H9 (cell line): ENCODE data around the gene DDX21. TPM values are rescaled to one million over a fixed set of nuclear protein-coding genes. Genes with fewer than 3 reads are reported as not detected.

Experiments
- DNase-seq: peaks from one replicate; pipeline ENCODE4 v3.0.0-alpha.2; 2017
- H2AFZ ChIP-seq: one replicate; pipeline ENCODE4 v1.6.1; 2013; ENCODE audit warnings: mild to moderate bottlenecking, low read length, control low read depth, moderate library complexity
- H2AK5ac ChIP-seq: 2 replicates; pipeline ENCODE4 v1.6.1; 2013; ENCODE audit warnings: low read length, control low read depth, mixed read lengths; ENCODE audit not compliant: insufficient read length
- H2BK120ac ChIP-seq: one replicate; pipeline ENCODE4 v1.6.1; 2013; ENCODE audit warnings: low read depth, mild to moderate bottlenecking, low read length, control low read depth, inconsistent platforms; ENCODE audit not compliant: poor library complexity, severe bottlenecking
- H2BK12ac ChIP-seq: 2 replicates; pipeline ENCODE4 v1.6.1; 2013; ENCODE audit warnings: low read length, control low read depth, mixed read lengths, low read depth; ENCODE audit not compliant: insufficient read length
- H2BK15ac ChIP-seq: 2 replicates; pipeline ENCODE4 v1.6.1; 2013; ENCODE audit warnings: low read depth, low read length, control low read depth
- H2BK20ac ChIP-seq: one replicate; pipeline ENCODE4 v1.6.1; 2013; ENCODE audit warnings: low read depth, mild to moderate bottlenecking, low read length, control low read depth, inconsistent platforms; ENCODE audit not compliant: poor library complexity, severe bottlenecking
- H2BK5ac ChIP-seq: 2 replicates; pipeline ENCODE4 v1.6.1; 2013; ENCODE audit warnings: low read length, control low read depth, mixed read lengths; ENCODE audit not compliant: insufficient read length
- H3K14ac ChIP-seq: 2 replicates; pipeline ENCODE4 v1.6.1; 2013; ENCODE audit warnings: low read length, control low read depth; ENCODE audit not compliant: insufficient read depth
- H3K18ac ChIP-seq: 2 replicates; pipeline ENCODE4 v1.6.1; 2013; ENCODE audit warnings: low read depth, mild to moderate bottlenecking, mixed read lengths, low read length, control low read depth; ENCODE audit not compliant: insufficient read length
- H3K23ac ChIP-seq: 2 replicates; pipeline ENCODE4 v1.6.1; 2013; ENCODE audit warnings: low read length, control low read depth, mixed read lengths, low read depth; ENCODE audit not compliant: insufficient read length
- H3K23me2 ChIP-seq: 2 replicates; pipeline ENCODE4 v1.6.1; 2013; ENCODE audit warnings: low read depth, mild to moderate bottlenecking, mixed read lengths, low read length, control low read depth; ENCODE audit not compliant: insufficient read length, poor library complexity, severe bottlenecking
- H3K27ac ChIP-seq: 2 replicates; pipeline ENCODE4 v1.5.1; 2013; ENCODE audit warnings: low read length, control low read depth, mixed read lengths, low read depth; ENCODE audit not compliant: insufficient read length
- H3K27me3 ChIP-seq: 2 replicates; pipeline ENCODE4 v1.6.1; 2013; ENCODE audit warnings: low read length, control low read depth, inconsistent platforms; ENCODE audit not compliant: insufficient read depth
- H3K4ac ChIP-seq: 2 replicates; pipeline ENCODE4 v1.6.1; 2013; ENCODE audit warnings: low read depth, mild to moderate bottlenecking, control low read depth, inconsistent platforms, low read length, moderate library complexity
- H3K4me1 ChIP-seq: 2 replicates; pipeline ENCODE4 v1.6.1; 2013; ENCODE audit warnings: low read length, control low read depth, inconsistent platforms; ENCODE audit not compliant: insufficient read depth
- H3K4me2 ChIP-seq: 2 replicates; pipeline ENCODE4 v1.6.1; 2013; ENCODE audit warnings: low read length, control low read depth, mixed read lengths; ENCODE audit not compliant: insufficient read length, insufficient read depth
- H3K56ac ChIP-seq: 2 replicates; pipeline ENCODE4 v1.6.1; 2013; ENCODE audit warnings: low read depth, mild to moderate bottlenecking, mixed read lengths, low read length, control low read depth; ENCODE audit not compliant: insufficient read length
- H3K79me1 ChIP-seq: 2 replicates; pipeline ENCODE4 v1.6.1; 2013; ENCODE audit warnings: low read depth, mild to moderate bottlenecking, moderate library complexity, low read length, control low read depth, inconsistent platforms; ENCODE audit not compliant: insufficient read depth, poor library complexity, severe bottlenecking
- H3K79me2 ChIP-seq: 2 replicates; pipeline ENCODE4 v1.6.1; 2013; ENCODE audit warnings: low read length, control low read depth, inconsistent platforms; ENCODE audit not compliant: insufficient read depth
- H3K9ac ChIP-seq: 2 replicates; pipeline ENCODE4 v1.6.1; 2013; ENCODE audit warnings: low read length, control low read depth, mixed read lengths; ENCODE audit not compliant: insufficient read length; ENCODE audit errors: extremely low read depth
- H3K9me3 ChIP-seq: one replicate; pipeline ENCODE4 v1.6.1; 2013; ENCODE audit warnings: low read depth, low read length, inconsistent platforms; ENCODE audit not compliant: control insufficient read depth
- H3T11ph ChIP-seq: one replicate; pipeline ENCODE4 v1.6.1; 2013; ENCODE audit warnings: mild to moderate bottlenecking, low read length, control low read depth, inconsistent platforms
- H4K20me1 ChIP-seq: one replicate; pipeline ENCODE4 v1.6.1; 2013; ENCODE audit not compliant: control insufficient read depth, insufficient read length, insufficient read depth
- H4K5ac ChIP-seq: 2 replicates; pipeline ENCODE4 v1.6.1; 2013; ENCODE audit warnings: low read depth, mild to moderate bottlenecking, mixed read lengths, low read length, control low read depth; ENCODE audit not compliant: insufficient read length
- H4K8ac ChIP-seq: replicated peaks from 2 replicates; pipeline ENCODE4 v1.6.1; 2013; ENCODE audit warnings: low read length, control low read depth, mixed read lengths, low read depth; ENCODE audit not compliant: insufficient read length
- H4K91ac ChIP-seq: 2 replicates; pipeline ENCODE4 v1.6.1; 2013; ENCODE audit warnings: low read depth, mild to moderate bottlenecking, moderate library complexity, mixed read lengths, low read length, control low read depth; ENCODE audit not compliant: insufficient read length
- H3K27ac Mint-ChIP-seq, 3 experiments: 2 replicates in 2 of 3; 3 replicates in 1 of 3; pipeline ENCODE4 v1.8.0; 2020 to 2021; ENCODE audit warnings: mixed read lengths in 3 of 3, mild to moderate bottlenecking in 1 of 3, moderate library complexity in 1 of 3
- H3K27me3 Mint-ChIP-seq: 2 replicates; pipeline ENCODE4 v1.8.0; 2021; ENCODE audit warnings: low read depth, mild to moderate bottlenecking, moderate library complexity, mixed read lengths
- H3K36me3 Mint-ChIP-seq, 3 experiments: 2 replicates in 2 of 3; 3 replicates in 1 of 3; pipeline ENCODE4 v1.8.0; 2020 to 2021; ENCODE audit warnings: low read depth in 3 of 3, mixed read lengths in 3 of 3; ENCODE audit not compliant: insufficient read depth in 1 of 3
- H3K4me1 Mint-ChIP-seq, 2 experiments: 2 replicates each; pipeline ENCODE4 v1.8.0; 2020; ENCODE audit warnings: mixed read lengths in 2 of 2
- H3K4me3 Mint-ChIP-seq, 2 experiments: 2 replicates in 1 of 2; 3 replicates in 1 of 2; pipeline ENCODE4 v1.8.0; 2020 to 2021; ENCODE audit warnings: mild to moderate bottlenecking in 2 of 2, mixed read lengths in 2 of 2, moderate library complexity in 1 of 2
- H3K9me3 Mint-ChIP-seq, 2 experiments: 2 replicates in 1 of 2; 3 replicates in 1 of 2; pipeline ENCODE4 v1.8.0; 2020; ENCODE audit warnings: mild to moderate bottlenecking in 2 of 2, mixed read lengths in 2 of 2, moderate library complexity in 1 of 2
- CTCF ChIP-seq: fragments of 200-600 bp; sonication (generic); conservative IDR thresholded peaks from 3 replicates; pipeline ENCODE4 v1.8.0; 2021; ENCODE audit warnings: antibody characterized with exemption, mild to moderate bottlenecking
- WGBS: extraction: QIAGEN DNeasy Blood & Tissue Kit; methylation state at CpG from one replicate; pipeline ENCODE4 v1.1.7; 2013; ENCODE audit warnings: missing lambda C conversion rate, low lambda C conversion rate, mixed read lengths; ENCODE audit not compliant: insufficient read length; ENCODE audit errors: extremely low coverage; 5-methylcytosine and 5-hydroxymethylcytosine counted together
- long read RNA-seq: library from polyadenylated mRNA; unstranded; transcript quantifications from one replicate; pipeline ENCODE4 v2.0.0, GENCODE V29; 2020
- total RNA-seq: library from RNA; stranded (reverse); gene quantifications from 2 replicates; pipeline ENCODE4 v1.2.1, GENCODE V29; 2021

Gene DDX21
- 180 TPM in 2 replicates for total RNA-seq
- long read RNA-seq, full-length matches to known transcripts: 127 of 198 reads
- long read RNA-seq, partial matches to known transcripts: 48 of 198 reads
- long read RNA-seq, other reads (novel, unspliced or antisense): 23 of 198 reads

GRCh38 chr10:68955832-68956532 lies at the start of gene DDX21:
Gene DDX21 (plus strand): TSS chr10:68956170. CDS start chr10:68956226, 56 bp downstream.
- Histone ChIP-seq H3K4ac (no peak within 1 kb of the TSS; the same call in 1 of the 2 replicates), H2AK5ac (no peak within 1 kb of the TSS), H3K56ac (peak within 1 kb of the TSS; percentile 28), H4K5ac (peak within 1 kb of the TSS; percentile 73), H4K8ac (no peak within 1 kb of the TSS), H3K18ac (peak within 1 kb of the TSS; percentile 87), H2BK5ac (peak within 1 kb of the TSS; percentile 90), H3K14ac (peak within 1 kb of the TSS; percentile 13), H3K23ac (no peak within 1 kb of the TSS), H3K9ac (peak within 1 kb of the TSS; percentile 60), H2BK120ac (no peak within 1 kb of the TSS), H4K20me1 (no peaks in the 10 kb centered on the region), H3K79me2 (peaks cover 30% of the 10 kb centered on the region), H4K91ac (no peak within 1 kb of the TSS), H3K27ac (peak within 1 kb of the TSS; percentile 77), H3K4me2 (peak within 1 kb of the TSS; percentile 99), H3K79me1 (peaks cover 7% of the 10 kb centered on the region), H3T11ph (no peak within 1 kb of the TSS), H2AFZ (peak within 1 kb of the TSS; percentile 90), H2BK20ac (no peak within 1 kb of the TSS), H3K9me3 (no peaks in the 10 kb centered on the region), H3K23me2 (peaks cover 13% of the 10 kb centered on the region), H2BK15ac (no peak within 1 kb of the TSS), H3K4me1 (no peaks in the 10 kb centered on the region), H3K27me3 (no peaks in the 10 kb centered on the region), H2BK12ac (no peak within 1 kb of the TSS)
- Mint-ChIP-seq H3K27me3 (peaks cover 2% of the 10 kb centered on the region), H3K36me3 (peaks cover 21 to 45% (median 22%) of the 10 kb centered on the region in 3 experiments), H3K9me3 (peaks cover 0 to 3% of the 10 kb centered on the region in 2 experiments; a peak in 3 of 5 replicates), H3K4me1 (peaks cover 11 to 15% of the 10 kb centered on the region in 2 experiments), H3K4me3 (peak within 1 kb of the TSS; percentile 99 to 100), H3K27ac (peak within 1 kb of the TSS; percentile 99 to 100 (median 99))
- peak; percentile 70 for TF ChIP-seq CTCF
- no CpG with 5 or more reads among the region's 53 CpGs for WGBS
- peak; percentile 89 for DNase-seq
